Epidermal melanocyte (primary cell): ENCODE results near the gene EFL1.
"Not testable (repeated sequence)": the region's sequence is repeated elsewhere in the genome, so short reads cannot be mapped to it uniquely, and the experiment has no call there.

Experiments
- DNase-seq: peaks from one replicate; pipeline ENCODE4 v3.0.0; 2011; ENCODE audit warnings: low spot score; ENCODE audit not compliant: insufficient read length

Gene EFL1

GRCh38 chr15:82262422-82263026 is at the start of gene EFL1, which contains the start of gene SAXO2:
EFL1 (minus strand) TSS chr15:82262734; CDS start chr15:82261778, 956 bp downstream.
SAXO2 (plus strand) TSS chr15:82262818; CDS start chr15:82262880, 62 bp downstream.
- peak; percentile 78 for DNase-seq

GRCh38 chr15:82311321-82311720 is 48.8 kb upstream of the EFL1 start:
- not testable (repeated sequence) for DNase-seq

GRCh38 chr15:82309802-82310201 is 47.3 kb upstream of the EFL1 start:
- no peak for DNase-seq

- DNase-seq: no peak
Measured at GRCh38 chr15:82307714-82308081, 45.2 kb upstream of the EFL1 start.

- DNase-seq: no peak
Measured at GRCh38 chr15:82306791-82307713, 44.5 kb upstream of the EFL1 start.

- DNase-seq: no peak
Measured at GRCh38 chr15:82305621-82306048, 43.1 kb upstream of the EFL1 start.

GRCh38 chr15:82304778-82305090 is 42.2 kb upstream of the EFL1 start:
- no peak for DNase-seq

GRCh38 chr15:82303956-82304777 is 41.6 kb upstream of the EFL1 start:
- DNase-seq: no peak

GRCh38 chr15:82301296-82302016 is 38.9 kb upstream of the EFL1 start:
- DNase-seq: no peak

GRCh38 chr15:82300883-82301282 is 38.3 kb upstream of the EFL1 start:
- no peak for DNase-seq

GRCh38 chr15:82300326-82300725 is 37.8 kb upstream of the EFL1 start:
- DNase-seq: not testable (repeated sequence)

GRCh38 chr15:82299511-82299914 is 37.0 kb upstream of the EFL1 start:
- DNase-seq: not testable (repeated sequence)

GRCh38 chr15:82298520-82298919 is 36.0 kb upstream of the EFL1 start:
- DNase-seq: no peak

- no peak for DNase-seq
Measured at GRCh38 chr15:82298032-82298431, 35.5 kb upstream of the EFL1 start.

- DNase-seq: no peak
Measured at GRCh38 chr15:82297546-82297945, 35.0 kb upstream of the EFL1 start.

GRCh38 chr15:82294061-82294690 is 31.6 kb upstream of the EFL1 start:
- DNase-seq: no peak

- no peak for DNase-seq
Measured at GRCh38 chr15:82292271-82292670, 29.7 kb upstream of the EFL1 start.

- DNase-seq: not testable (repeated sequence)
Measured at GRCh38 chr15:82288202-82288601, 25.7 kb upstream of the EFL1 start.

- DNase-seq: not testable (repeated sequence)
Measured at GRCh38 chr15:82286475-82286874, 23.9 kb upstream of the EFL1 start.

GRCh38 chr15:82284381-82284780 is 21.8 kb upstream of the EFL1 start:
- DNase-seq: not testable (repeated sequence)

GRCh38 chr15:82282386-82282785 is 19.9 kb upstream of the EFL1 start:
- DNase-seq: not testable (repeated sequence)
